Measurements from ENCODE around the gene SOX1.

DNA sequence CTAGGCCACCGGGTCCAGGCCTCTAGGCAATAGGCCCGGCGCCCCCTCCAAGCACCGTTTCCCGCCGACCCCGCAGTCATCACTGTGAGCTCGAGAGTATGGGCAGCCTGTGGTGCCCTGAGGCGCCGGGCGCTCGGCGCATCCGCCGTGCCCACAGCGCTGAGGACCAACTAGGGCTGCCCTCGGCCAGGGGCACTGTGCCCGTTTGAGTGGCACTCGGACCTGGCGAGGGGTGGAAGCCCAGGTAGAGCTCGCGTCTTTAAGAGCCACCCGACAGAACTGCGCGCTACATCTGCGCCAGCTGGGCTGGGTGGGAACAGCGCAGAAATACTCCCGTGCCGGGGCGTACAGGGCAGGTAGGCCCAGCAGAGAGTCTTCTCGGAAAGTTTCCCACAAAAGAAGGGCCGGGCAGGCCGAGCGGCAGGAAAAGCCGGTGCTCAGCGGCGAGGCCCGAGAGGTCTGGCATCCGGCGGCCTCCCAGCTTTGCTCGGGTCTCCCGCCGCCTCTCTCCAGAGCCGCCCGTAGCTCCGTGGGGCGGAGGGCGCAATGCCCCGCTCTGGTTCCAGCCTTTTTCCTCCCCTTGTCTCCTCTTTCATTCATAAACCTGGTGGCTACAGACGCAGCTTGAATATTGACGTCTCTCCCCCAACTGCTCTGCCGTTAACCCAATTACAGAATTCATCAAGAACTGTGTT, 5.4 kb upstream of the SOX1 start:
- TF ChIP-seq, protein P1, sequence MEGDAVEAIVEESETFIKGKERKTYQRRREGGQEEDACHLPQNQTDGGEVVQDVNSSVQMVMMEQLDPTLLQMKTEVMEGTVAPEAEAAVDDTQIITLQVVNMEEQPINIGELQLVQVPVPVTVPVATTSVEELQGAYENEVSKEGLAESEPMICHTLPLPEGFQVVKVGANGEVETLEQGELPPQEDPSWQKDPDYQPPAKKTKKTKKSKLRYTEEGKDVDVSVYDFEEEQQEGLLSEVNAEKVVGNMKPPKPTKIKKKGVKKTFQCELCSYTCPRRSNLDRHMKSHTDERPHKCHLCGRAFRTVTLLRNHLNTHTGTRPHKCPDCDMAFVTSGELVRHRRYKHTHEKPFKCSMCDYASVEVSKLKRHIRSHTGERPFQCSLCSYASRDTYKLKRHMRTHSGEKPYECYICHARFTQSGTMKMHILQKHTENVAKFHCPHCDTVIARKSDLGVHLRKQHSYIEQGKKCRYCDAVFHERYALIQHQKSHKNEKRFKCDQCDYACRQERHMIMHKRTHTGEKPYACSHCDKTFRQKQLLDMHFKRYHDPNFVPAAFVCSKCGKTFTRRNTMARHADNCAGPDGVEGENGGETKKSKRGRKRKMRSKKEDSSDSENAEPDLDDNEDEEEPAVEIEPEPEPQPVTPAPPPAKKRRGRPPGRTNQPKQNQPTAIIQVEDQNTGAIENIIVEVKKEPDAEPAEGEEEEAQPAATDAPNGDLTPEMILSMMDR (IDR thresholded peaks at IDR 0.05), result no peak
- no peak for TF ChIP-seq POLR2A (IDR thresholded peaks at IDR 0.05)
